HG03097 (cell line): ENCODE data around the gene TAF15.

ENCODE experiments used
- ATAC-seq: cut with Tn5 transposase; IDR thresholded peaks from one replicate; pipeline ENCODE4 v1.9.1; 2021; ENCODE audit not compliant: unreplicated experiment, low FRiP score

TAF15 gene

DNA sequence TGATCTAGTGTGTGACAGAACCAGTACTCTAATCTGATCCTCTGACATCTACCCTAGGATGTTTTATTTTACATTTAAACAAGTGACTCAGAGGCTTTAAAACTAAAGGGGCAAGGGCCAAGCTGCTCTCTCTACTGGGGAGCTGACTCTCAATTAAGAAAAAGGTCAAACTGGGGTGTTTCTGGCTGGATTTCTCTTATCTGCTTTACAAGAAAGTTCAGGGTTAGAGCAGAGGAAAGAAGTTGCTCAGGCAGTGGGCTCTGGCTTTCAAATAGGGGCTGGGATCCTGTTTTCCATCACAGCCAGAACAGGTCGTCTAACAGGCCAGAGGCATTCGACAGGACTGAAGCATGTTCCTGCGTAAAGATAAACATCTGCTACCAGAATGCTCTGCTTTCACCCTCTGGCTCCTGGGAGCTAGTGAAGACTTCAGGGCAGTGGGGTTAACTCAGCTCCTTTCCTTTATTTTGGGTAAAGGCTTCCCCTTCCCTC lies 22.3 kb upstream of the TAF15 start:
- no peak for ATAC-seq

GRCh38 chr17:35788477-35789368 lies 20.6 kb upstream of the TAF15 start:
- ATAC-seq = no peak

DNA sequence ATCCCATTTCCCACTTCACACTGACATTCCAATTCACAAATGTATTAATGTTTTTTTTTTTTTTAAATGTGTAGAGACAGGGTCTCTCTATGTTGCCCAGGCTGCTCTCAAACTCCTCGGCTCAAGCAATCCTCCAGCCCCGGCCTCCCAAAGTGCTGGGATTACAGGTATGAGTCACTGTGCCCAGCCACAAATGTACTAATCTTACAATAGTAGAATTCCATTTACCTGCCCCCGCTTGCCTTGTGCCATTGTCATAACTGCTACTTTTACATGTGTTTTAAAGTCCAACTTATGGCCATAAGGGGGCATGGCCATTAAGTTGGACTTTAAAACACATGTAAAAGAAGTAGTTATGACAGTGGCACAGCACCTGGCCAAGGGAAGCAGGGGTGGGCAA lies 18.4 kb upstream of the TAF15 start:
- no peak for ATAC-seq

DNA sequence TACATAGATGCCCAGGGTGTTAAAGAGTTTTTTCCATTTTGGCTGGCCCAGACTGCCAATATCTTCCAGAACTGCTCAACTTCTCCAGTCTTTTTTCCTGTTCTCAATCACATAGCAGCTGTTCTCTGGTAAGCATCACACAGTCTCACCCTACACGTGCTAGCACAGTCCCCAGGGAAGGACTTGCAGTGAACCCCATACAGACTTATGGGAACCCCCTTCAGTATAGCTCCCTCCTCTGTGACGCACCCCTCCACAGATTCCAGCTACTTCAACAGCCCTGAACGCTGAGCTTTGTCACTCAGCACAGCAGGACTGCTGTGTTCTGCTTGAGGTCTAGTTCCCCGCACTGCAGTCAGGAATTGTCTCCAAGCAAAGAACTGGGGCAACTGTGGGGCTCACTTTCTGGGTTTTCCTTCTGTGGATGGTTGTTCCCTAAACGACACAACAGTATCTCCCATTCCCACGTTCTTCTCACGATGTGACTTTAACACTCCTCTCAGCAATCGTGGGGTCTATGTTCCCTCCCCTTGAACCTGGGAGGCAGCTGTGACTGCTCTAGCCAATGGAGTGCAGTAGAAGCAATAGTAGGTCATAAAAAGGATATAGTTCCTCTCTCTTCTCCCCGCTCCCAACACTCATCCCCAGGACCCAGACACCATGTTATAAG lies 17.5 kb upstream of the TAF15 start:
- ATAC-seq = no peak

DNA sequence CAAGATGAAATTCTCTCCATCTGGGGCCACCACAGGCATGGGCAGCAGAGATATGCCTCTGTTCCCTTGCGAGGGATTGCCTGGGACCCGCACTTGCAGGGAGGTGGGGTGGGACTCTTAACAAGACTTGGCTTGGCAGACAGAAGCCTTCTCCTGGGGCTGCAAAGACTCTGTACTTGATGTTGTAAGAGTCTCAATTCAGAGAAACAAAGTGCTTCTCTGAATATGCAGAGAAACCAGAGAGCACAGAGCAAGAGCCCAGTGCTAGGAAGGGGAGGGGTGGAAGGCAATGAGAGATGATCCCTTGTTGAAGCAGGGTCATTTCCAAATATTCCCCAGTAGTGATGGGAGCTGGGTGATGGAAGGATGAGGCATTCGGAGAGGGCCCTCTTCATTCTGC lies 16.0 kb upstream of the TAF15 start:
- no peak for ATAC-seq

GRCh38 chr17:35795007-35795870 lies 14.0 kb upstream of the TAF15 start, which contains the start of gene MMP28:
TSS of gene MMP28 (minus strand) at chr17:35795641. CDS start at chr17:35795377, 264 bp downstream.
- ATAC-seq = no peak

GRCh38 chr17:35795871-35796265 lies 13.4 kb upstream of the TAF15 start:
- ATAC-seq = no peak

GRCh38 chr17:35796942-35797341 lies 12.3 kb upstream of the TAF15 start:
- ATAC-seq = no peak

DNA sequence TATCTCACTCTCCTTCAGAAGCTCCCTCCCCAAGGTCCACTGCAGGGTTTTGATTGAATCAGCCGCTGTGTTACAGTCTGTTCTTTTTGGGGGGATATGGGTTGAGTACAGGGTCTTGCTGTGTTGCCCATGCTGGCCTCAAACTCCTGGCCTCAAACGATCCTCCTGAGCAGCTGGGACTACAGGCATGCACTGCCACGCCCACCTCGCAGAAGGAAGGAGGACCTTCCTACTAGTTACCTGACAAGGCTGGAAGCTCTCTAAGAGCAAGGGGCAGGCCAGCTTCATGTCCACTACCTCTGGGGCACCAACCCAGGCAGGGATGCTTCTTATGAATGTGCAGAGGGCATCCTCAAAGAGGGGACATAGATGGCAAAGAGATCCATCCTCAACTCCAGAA lies 11.9 kb upstream of the TAF15 start:
- no peak for ATAC-seq

DNA sequence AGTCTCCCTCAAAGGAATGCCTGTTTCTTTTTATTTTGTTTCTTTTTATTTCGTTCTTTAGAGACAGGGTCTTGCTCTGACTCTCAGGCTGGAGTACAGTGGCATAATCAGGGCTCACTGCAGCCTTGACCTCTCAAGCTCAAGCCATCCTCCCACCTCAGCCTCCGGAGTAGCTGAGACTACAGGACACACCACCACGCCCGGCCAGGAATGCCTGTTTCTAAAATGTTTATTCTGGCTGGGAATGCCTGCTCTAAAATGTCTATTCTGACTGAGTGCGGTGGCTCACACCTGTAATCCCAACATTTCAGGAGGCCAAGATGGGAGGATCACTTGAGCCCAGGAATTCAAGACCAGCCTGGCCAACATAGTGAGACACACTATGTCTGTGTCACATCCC lies 11.4 kb upstream of the TAF15 start:
- ATAC-seq = no peak

DNA sequence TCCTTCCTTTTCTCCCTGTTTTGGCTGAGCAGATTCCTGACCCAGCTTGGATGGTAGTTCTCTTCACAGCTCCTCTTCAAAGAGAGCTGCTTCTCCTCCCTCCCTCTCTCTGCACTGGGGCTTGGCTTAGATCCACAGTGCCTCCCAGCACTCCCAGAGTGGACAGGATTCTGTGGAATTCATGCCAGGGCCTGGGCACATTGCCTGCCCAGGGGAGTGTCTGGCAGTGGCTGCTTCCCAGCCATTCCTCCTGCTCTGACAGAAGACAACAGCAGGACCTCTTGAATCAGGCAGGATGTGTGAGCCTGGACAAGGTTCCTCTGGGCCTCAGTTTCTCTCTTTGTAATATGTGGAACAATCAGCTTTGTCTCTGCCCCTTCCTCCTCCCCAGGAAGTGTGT lies 9.3 kb upstream of the TAF15 start:
- no peak for ATAC-seq

- ATAC-seq = no peak
Observed at GRCh38 chr17:35801583-35802224, 7.6 kb upstream of the TAF15 start.

DNA sequence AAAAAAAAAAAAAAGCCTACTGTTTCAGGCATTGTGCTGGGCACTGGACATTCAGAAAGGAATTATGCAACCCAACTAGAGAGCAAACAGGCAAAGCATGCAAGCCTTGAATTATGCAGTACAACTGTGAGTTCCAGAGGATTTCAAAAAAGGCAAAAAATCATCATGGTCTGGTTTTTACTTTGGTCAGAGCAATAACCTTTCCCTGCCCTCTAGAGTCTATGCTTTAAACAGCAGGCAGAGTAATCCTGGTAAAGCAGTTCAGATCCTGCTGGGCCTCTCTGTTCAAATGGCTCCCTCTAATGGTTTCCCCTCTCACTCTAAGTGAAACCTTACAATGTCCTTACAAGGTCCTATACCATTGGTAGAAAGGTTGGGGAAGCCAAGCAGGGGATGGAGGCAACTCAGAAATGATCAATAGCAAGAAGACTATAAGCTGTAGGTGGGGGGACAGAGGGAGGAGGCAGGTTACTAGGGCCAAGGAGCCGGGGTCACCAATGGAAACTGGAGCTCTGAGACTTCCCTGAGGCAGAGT lies 4.6 kb upstream of the TAF15 start:
- ATAC-seq = no peak

DNA sequence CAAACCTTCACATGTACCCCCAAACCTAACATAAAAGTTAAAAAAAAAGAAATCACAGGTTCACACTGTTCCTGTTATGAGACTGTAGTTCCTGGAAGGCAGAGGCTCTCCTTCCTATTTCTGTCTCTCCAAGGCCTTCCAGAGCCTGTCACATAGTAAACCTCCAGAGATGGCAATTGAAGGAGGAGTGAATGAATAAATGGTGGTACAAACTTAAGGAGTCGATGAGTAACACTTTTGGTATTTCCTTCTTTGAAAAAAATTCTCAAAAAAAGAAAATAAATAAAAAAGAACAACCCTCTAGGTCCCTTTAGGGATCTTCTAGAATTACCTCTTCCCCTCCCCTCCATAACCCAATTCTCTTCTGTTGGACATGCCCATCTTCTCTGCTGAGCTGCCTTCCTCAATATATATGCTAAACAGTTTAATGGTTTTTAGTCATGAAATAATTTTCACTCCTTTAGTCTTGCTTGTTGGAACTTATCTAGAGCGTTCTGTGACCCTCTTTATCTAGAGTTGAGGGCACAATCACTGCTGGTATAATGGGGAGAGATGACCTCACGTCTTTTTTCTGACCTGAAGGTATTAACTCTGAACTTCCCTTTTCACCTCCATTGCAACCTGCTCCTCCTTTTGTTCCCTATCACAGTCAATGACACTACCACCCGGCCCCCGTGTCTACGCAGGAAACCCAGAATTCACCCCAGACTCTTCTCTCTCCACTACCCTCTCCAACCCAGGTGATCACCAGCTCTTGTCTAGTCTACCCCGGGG lies 1.7 kb upstream of the TAF15 start:
- ATAC-seq = no peak

- peak; percentile 3 for ATAC-seq
Observed at GRCh38 chr17:35808240-35808961, 883 bp upstream of the TAF15 start.

- ATAC-seq = no peak
Observed at GRCh38 chr17:35809855-35810461, 674 bp downstream of the TAF15 start.

DNA sequence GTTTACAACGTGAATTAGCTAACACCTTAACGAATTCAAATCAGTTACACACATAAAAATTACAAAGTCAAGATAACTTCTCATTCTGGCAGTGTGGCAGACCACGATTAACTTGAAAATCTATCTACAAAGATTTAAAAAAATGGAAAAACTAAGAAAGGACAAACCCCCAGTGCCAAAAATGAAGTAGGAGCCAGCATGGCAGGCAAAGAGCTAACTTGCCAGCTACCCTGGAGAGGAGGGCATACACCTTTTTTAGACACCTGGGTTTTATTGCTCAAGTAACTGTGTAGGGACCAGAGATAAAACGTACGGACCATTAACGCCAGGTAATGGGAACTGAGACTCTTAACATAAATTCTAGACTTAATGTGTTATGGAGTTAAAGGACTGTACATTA lies 2.5 kb downstream of the TAF15 start:
- no peak for ATAC-seq

DNA sequence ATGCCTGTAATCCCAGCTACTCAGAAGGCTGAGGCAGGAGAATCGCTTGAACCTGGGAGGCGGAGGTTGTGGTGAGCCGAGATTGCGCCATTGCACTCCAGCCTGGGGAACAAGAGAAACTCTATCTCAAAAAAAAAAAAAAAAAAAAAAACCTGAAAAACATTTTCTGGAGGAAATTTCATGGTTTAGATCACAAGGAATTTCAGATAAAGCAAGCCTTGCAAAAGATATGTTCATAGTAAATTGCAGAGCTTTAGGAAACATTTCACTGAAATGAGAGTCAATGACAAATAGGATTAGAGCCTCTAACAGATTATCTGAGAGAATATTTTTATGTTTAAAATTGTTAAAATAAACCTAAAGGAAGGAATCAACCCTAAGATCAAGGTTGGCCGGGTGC lies 3.2 kb downstream of the TAF15 start:
- ATAC-seq = no peak
